RWPE1 (cell line): ENCODE data around the gene COPB2.
A peak's percentile ranks its signal among the peaks of the same experiment; 100 is the strongest.

Source experiments
- CTCF ChIA-PET: fragments of 350-600 bp; sonication (Branson Sonifier 250); formaldehyde crosslinking; extraction: SDS; loops from one replicate; lab custom pipeline; 2021; lab: Yijun Ruan, JAX
- POLR2A ChIA-PET: fragments of 400-600 bp; formaldehyde crosslinking; extraction: SDS; loops from one replicate; lab custom pipeline; 2020; ENCODE audit warnings: antibody characterized with exemption; ENCODE audit not compliant: low non-redundant PET; lab: Yijun Ruan, JAX
- DNase-seq: peaks from one replicate; pipeline ENCODE4 v3.0.0; 2012; ENCODE audit warnings: low spot score
- H3K27ac ChIP-seq: fragments of 450-650 bp; 2 replicates; pipeline ENCODE4 v1.5.1; 2017
- CTCF ChIP-seq: fragments of 450-650 bp; conservative IDR thresholded peaks from 2 replicates; pipeline ENCODE4 v1.5.1; 2017; ENCODE audit warnings: low read depth, mild to moderate bottlenecking

Gene COPB2

GRCh38 chr3:139389552-139390368, at the start of gene COPB2:
Gene COPB2, minus strand, starts transcription at chr3:139389647. Its CDS starts 97 bp downstream, at chr3:139389550.
- ChIA-PET CTCF (interaction anchor here (0.6 to 0.7 kb wide), 2 partner anchors 555 to 1778 kb away, joined by 3 to 4 read pairs; partner anchors contain the start of gene PIK3CB), POLR2A (interaction anchor here (0.5 to 1.0 kb wide), 2 partner anchors 26 to 35 kb away, joined by 3 read pairs; no protein-coding TSS in a partner anchor)
- H3K27ac ChIP-seq = peak within 1 kb of the TSS; percentile 97
- TF ChIP-seq CTCF = no peak
- DNase-seq = peak; percentile 98

DNA sequence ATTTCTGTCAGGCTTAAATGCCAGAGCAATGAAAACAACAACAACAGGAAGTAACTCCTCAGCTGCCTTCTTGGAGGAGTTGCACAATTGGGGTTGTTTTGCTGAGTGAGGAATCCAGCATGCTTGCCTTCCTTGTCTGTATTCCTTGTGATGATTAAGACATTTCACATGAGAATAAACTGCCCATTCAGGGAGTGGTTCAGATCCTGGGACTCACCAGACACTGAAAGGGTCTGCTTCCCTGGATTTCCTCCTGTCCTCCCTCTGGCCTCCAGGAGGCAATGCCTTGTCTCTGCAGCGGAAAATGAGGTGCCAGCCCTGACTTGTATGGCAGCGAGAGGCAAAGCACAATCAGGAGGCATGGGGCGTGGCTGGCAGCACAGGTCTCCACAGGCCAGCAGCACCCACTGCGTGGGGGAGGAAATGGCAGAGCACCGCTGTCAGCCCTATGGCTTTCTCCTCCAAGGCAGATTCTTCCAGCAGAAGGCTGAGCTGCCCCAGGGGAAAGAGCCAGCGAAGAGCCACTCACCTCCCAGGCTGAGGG, 45.4 kb upstream of the COPB2 start:
- H3K27ac ChIP-seq = peak overlapping the region; percentile 76
- POLR2A ChIA-PET = no interaction called here
- TF ChIP-seq CTCF = peak; percentile 23; the same call in 1 of the 2 replicates
- peak; percentile 64 for DNase-seq
- CTCF ChIA-PET = interaction anchor here (0.8 to 1.2 kb wide), 6 partner anchors 17 to 127 kb away, joined by 3 to 8 read pairs (median 4); partner anchors contain the start of gene RBP2

GRCh38 chr3:139434228-139434627, 44.8 kb upstream of the COPB2 start:
- no peak for DNase-seq
- no peak for TF ChIP-seq CTCF
- ChIA-PET CTCF (interaction anchor here (0.9 to 1.2 kb wide), 4 partner anchors 77 to 128 kb away, joined by 3 to 8 read pairs (median 4); no protein-coding TSS in a partner anchor), POLR2A (no interaction called here)
- peak overlapping the region; percentile 76; the same call in 1 of the 2 replicates for H3K27ac ChIP-seq

DNA sequence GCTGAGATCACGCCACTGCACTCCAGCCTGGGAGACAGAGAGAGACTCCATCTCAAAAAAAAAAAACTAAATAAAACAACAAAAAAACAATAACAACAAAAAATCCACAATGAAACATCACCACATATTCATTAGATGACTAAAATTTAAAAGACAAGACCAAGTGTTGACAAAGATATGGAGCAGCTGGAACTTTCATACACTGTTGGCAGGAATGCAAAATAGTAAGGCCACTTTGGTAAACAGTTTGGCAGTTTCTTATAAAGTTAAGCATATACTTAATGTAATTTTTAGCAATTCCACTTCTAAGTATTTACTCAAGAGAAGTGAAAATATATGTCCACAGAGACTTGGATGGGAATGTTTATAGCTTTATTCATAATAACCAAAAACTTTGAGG, 43.6 kb upstream of the COPB2 start:
- no peak for TF ChIP-seq CTCF
- no peak for DNase-seq
- POLR2A ChIA-PET = no interaction called here
- CTCF ChIA-PET = no interaction called here
- no peak overlapping the region for H3K27ac ChIP-seq

DNA sequence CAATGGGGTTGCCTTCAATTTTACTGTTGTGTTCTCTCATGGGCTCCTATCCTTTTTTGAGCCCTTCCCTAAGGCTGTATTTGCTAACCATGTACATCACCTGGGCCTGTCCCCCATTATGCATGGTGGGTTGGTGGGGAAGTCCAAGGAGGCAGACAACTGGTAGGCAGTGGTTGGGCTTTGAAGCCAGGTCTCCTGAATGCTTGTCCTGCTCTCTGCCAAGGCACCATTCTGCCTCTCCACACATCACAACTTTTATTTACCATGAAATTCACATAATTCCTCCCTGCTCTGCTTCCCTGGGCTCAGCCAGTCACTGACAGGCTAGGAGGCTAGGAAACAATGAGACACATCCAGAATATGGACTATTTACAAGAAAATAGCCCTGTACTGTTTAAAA, 41.0 kb upstream of the COPB2 start:
- H3K27ac ChIP-seq = no peak overlapping the region
- TF ChIP-seq CTCF = no peak
- CTCF ChIA-PET = no interaction called here
- no peak for DNase-seq
- POLR2A ChIA-PET = no interaction called here

DNA sequence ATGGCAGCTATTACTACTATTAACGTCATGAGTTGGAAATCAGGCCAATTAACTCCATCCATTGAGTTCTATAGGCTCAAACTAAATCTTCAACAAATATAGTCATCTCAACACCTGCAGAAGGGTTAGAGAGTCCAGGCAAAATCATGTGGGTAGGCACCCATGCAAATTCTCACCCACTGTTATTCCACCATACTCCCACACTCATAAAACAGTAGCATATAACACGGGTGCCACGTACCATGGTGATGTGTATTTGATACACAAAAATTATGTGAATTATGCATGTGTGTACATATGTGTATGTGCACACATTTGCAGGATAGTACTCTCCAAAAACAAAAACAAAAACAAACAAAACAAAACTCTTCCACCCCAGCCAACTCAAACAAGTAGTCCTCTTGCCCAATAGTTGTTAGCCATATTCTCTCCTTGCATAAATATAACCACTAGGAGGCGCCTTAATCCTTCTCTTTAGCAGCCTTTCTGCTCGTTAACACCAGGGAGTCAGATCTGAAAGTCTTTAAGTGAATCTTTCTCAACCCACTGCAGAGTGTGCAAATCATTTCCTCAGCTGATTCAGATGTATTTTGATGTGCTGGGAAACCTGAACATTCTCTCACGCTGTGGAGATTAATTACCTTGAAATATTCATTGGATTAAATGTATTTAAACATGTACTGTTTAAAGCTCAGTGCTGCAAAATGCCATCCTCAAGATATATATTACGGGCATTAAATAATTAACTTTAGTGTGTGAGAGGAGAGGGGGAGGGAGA, 38.0 kb upstream of the COPB2 start:
- peak; percentile 66 for DNase-seq
- no peak overlapping the region for H3K27ac ChIP-seq
- peak; percentile 73 for TF ChIP-seq CTCF
- CTCF ChIA-PET = interaction anchor here (0.6 to 1.6 kb wide), 8 partner anchors 68 to 1152 kb away, joined by 3 to 13 read pairs (median 5); no protein-coding TSS in a partner anchor
- POLR2A ChIA-PET = interaction anchor here (0.8 kb wide), 1 partner anchor 137 kb away, joined by 6 read pairs; no protein-coding TSS in a partner anchor
